HEK293 (cell line): ENCODE measurements around the gene MYOM1.

Experiments used
- CTCF ChIA-PET: fragments of 350-600 bp; formaldehyde crosslinking; extraction: SDS; loops from one replicate; lab custom pipeline; 2021; ENCODE audit warnings: antibody characterized with exemption; lab: Yijun Ruan, JAX
- POLR2A ChIA-PET: fragments of 300-600 bp; formaldehyde crosslinking; extraction: SDS; loops from one replicate; lab custom pipeline; 2020; ENCODE audit warnings: antibody characterized with exemption, inconsistent platforms; lab: Yijun Ruan, JAX
- H3K27ac ChIP-seq: fragments of 200-500 bp; sonication (Bioruptor generic); 2 replicates; pipeline ENCODE4 v1.5.1; 2014; ENCODE audit warnings: low read depth, low read length, control low read depth, inconsistent platforms; ENCODE audit errors: extremely low read depth
- H3K36me3 ChIP-seq, 2 experiments: fragments of 200-500 bp in 1 of 2; sonication (Bioruptor generic) in 1 of 2; 1 replicate in 1 of 2; 2 replicates in 1 of 2; pipeline ENCODE4 v1.5.1; 2014 to 2017; ENCODE audit warnings: inconsistent platforms in 2 of 2, low read length in 2 of 2; ENCODE audit not compliant: control insufficient read depth in 2 of 2, insufficient read depth in 1 of 2
- H3K4me1 ChIP-seq: fragments of 200-500 bp; sonication (Bioruptor generic); 2 replicates; pipeline ENCODE4 v1.5.1; 2014; ENCODE audit warnings: mild to moderate bottlenecking, low read length, inconsistent platforms; ENCODE audit not compliant: control insufficient read depth, insufficient read depth
- H3K4me3 ChIP-seq: 2 replicates; pipeline ENCODE4 v1.5.1; 2011; ENCODE audit warnings: low read depth, mild to moderate bottlenecking, control low read depth, low read length, moderate library complexity
- H3K9me3 ChIP-seq: fragments of 200-500 bp; sonication (Bioruptor generic); 2 replicates; pipeline ENCODE4 v1.5.1; 2014; ENCODE audit warnings: low read depth, low read length, inconsistent platforms; ENCODE audit not compliant: control insufficient read depth, insufficient read depth
- GLIS1 ChIP-seq: fragments of 450-650 bp; formaldehyde crosslinking; IDR thresholded peaks from 2 replicates; pipeline ENCODE4 v1.5.1; 2016; ENCODE audit warnings: missing biosample characterization, missing genetic modification characterization
- GLIS2 ChIP-seq: fragments of 450-650 bp; formaldehyde crosslinking; IDR thresholded peaks from 2 replicates; pipeline ENCODE4 v1.5.1; 2016; ENCODE audit warnings: missing biosample characterization, missing genetic modification characterization
- HOXD13 ChIP-seq: sonication (generic); formaldehyde crosslinking; IDR thresholded peaks from 2 replicates; pipeline ENCODE4 v1.8.0; 2022; ENCODE audit warnings: missing genetic modification reagents, borderline replicate concordance
- KLF9 ChIP-seq: fragments of 450-650 bp; formaldehyde crosslinking; IDR thresholded peaks from 2 replicates; pipeline ENCODE4 v1.5.1; 2016; ENCODE audit warnings: missing biosample characterization, missing genetic modification characterization, low read depth
- ZBTB20 ChIP-seq: fragments of 450-650 bp; formaldehyde crosslinking; IDR thresholded peaks from 2 replicates; pipeline ENCODE4 v1.5.1; 2016; ENCODE audit warnings: missing biosample characterization, missing genetic modification characterization
- ZBTB8A ChIP-seq: fragments of 450-650 bp; formaldehyde crosslinking; IDR thresholded peaks from 2 replicates; pipeline ENCODE4 v1.5.1; 2016; ENCODE audit warnings: missing biosample characterization, missing genetic modification characterization
- ZNF146 ChIP-seq: fragments of 450-650 bp; formaldehyde crosslinking; IDR thresholded peaks from 2 replicates; pipeline ENCODE4 v1.5.1; 2016; ENCODE audit warnings: missing biosample characterization, missing genetic modification characterization
- ZNF148 ChIP-seq: fragments of 450-650 bp; formaldehyde crosslinking; IDR thresholded peaks from 2 replicates; pipeline ENCODE4 v1.5.0; 2017; ENCODE audit warnings: missing biosample characterization, missing genetic modification characterization, borderline replicate concordance
- ZNF202 ChIP-seq: fragments of 450-650 bp; formaldehyde crosslinking; IDR thresholded peaks from 2 replicates; pipeline ENCODE4 v1.5.1; 2016; ENCODE audit warnings: missing biosample characterization, missing genetic modification characterization, borderline replicate concordance
- ZNF221 ChIP-seq: fragments of 450-650 bp; formaldehyde crosslinking; IDR thresholded peaks from 2 replicates; pipeline ENCODE4 v1.5.1; 2017; ENCODE audit warnings: missing biosample characterization, missing genetic modification characterization, borderline replicate concordance
- ZNF302 ChIP-seq: fragments of 450-650 bp; formaldehyde crosslinking; IDR thresholded peaks from 2 replicates; pipeline ENCODE4 v1.5.1; 2016; ENCODE audit warnings: missing biosample characterization, missing genetic modification characterization, low read depth
- ZNF350 ChIP-seq: fragments of 450-650 bp; formaldehyde crosslinking; IDR thresholded peaks from 2 replicates; pipeline ENCODE4 v1.5.0; 2017; ENCODE audit warnings: missing biosample characterization, mild to moderate bottlenecking, missing genetic modification characterization
- ZNF366 ChIP-seq: fragments of 450-650 bp; formaldehyde crosslinking; conservative IDR thresholded peaks from 2 replicates; pipeline ENCODE4 v1.5.1; 2016; ENCODE audit warnings: missing biosample characterization, missing genetic modification characterization
- ZNF37A ChIP-seq: fragments of 450-650 bp; IDR thresholded peaks from 2 replicates; pipeline ENCODE4 v1.5.1; 2018; ENCODE audit warnings: missing biosample characterization, missing genetic modification characterization
- ZNF433 ChIP-seq: fragments of 450-650 bp; formaldehyde crosslinking; IDR thresholded peaks from 2 replicates; pipeline ENCODE4 v1.5.1; 2016; ENCODE audit warnings: missing biosample characterization, missing genetic modification characterization, low read depth
- ZNF639 ChIP-seq: fragments of 450-650 bp; formaldehyde crosslinking; IDR thresholded peaks from 2 replicates; pipeline ENCODE4 v1.5.1; 2016; ENCODE audit warnings: missing biosample characterization, missing genetic modification characterization
- ZNF664 ChIP-seq: fragments of 450-650 bp; formaldehyde crosslinking; IDR thresholded peaks from 2 replicates; pipeline ENCODE4 v1.5.1; 2016; ENCODE audit warnings: missing biosample characterization, missing genetic modification characterization
- ZNF677 ChIP-seq: fragments of 450-650 bp; IDR thresholded peaks from 2 replicates; pipeline ENCODE4 v1.5.0; 2018; ENCODE audit warnings: missing biosample characterization, mild to moderate bottlenecking, missing genetic modification characterization, moderate library complexity
- ZNF701 ChIP-seq: fragments of 450-650 bp; formaldehyde crosslinking; IDR thresholded peaks from 2 replicates; pipeline ENCODE4 v1.5.1; 2016; ENCODE audit warnings: missing biosample characterization, missing genetic modification characterization
- ZNF777 ChIP-seq: fragments of 450-650 bp; formaldehyde crosslinking; IDR thresholded peaks from 2 replicates; pipeline ENCODE4 v1.5.1; 2017; ENCODE audit warnings: missing biosample characterization, missing genetic modification characterization, borderline replicate concordance
- TF ChIP-seq, protein P1 (sequence below): fragments of 450-650 bp; IDR thresholded peaks from 2 replicates; pipeline ENCODE4 v1.5.1; 2018; ENCODE audit warnings: missing biosample characterization, missing genetic modification characterization

Gene MYOM1

DNA sequence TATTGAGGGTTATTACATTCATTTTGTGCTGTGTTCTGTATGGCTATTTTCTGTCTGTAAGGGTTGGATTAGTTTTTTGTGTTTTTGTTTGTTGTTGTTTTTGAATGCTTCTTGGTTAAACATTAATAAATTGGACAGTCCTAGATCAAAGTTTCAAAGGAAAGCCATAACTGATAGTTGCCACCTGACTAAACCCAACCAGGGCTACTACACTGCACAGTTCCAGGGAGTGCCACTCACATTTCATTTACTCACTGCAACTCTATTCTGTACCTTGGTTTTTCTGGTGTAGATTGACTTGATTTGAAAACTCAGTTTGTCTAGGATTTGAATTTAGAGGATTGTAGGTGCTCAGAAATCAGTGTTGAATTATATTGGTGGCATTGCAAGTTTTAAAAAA, 48.5 kb upstream of the MYOM1 start:
- H3K9me3 ChIP-seq: no peaks in the 10 kb centered on the region
- no peak overlapping the region for H3K4me3 ChIP-seq
- TF ChIP-seq ZNF677 (tag by site-specific recombination) (no peak), ZBTB8A (tag by site-specific recombination) (no peak), ZNF302 (tag by site-specific recombination) (no peak), ZNF202 (tag by site-specific recombination) (no peak), ZNF146 (tag by site-specific recombination) (no peak), ZNF664 (tag by site-specific recombination) (no peak), ZNF701 (tag by site-specific recombination) (no peak), ZNF350 (no peak), GLIS2 (tag by site-specific recombination) (no peak), KLF9 (tag by site-specific recombination) (no peak), ZNF366 (tag by site-specific recombination) (no peak)
- TF ChIP-seq, protein P1, sequence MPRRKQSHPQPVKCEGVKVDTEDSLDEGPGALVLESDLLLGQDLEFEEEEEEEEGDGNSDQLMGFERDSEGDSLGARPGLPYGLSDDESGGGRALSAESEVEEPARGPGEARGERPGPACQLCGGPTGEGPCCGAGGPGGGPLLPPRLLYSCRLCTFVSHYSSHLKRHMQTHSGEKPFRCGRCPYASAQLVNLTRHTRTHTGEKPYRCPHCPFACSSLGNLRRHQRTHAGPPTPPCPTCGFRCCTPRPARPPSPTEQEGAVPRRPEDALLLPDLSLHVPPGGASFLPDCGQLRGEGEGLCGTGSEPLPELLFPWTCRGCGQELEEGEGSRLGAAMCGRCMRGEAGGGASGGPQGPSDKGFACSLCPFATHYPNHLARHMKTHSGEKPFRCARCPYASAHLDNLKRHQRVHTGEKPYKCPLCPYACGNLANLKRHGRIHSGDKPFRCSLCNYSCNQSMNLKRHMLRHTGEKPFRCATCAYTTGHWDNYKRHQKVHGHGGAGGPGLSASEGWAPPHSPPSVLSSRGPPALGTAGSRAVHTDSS: no peak
- H3K36me3 ChIP-seq: peaks cover 3% of the 10 kb centered on the region in 2 experiments; a peak in 2 of 3 replicates
- ChIA-PET POLR2A (no interaction called here), CTCF (interaction anchor here (0.8 kb wide), 1 partner anchor 232 kb away, joined by 5 read pairs; no protein-coding TSS in a partner anchor)
- H3K4me1 ChIP-seq: peaks cover 20% of the 10 kb centered on the region
- no peak overlapping the region for H3K27ac ChIP-seq

DNA sequence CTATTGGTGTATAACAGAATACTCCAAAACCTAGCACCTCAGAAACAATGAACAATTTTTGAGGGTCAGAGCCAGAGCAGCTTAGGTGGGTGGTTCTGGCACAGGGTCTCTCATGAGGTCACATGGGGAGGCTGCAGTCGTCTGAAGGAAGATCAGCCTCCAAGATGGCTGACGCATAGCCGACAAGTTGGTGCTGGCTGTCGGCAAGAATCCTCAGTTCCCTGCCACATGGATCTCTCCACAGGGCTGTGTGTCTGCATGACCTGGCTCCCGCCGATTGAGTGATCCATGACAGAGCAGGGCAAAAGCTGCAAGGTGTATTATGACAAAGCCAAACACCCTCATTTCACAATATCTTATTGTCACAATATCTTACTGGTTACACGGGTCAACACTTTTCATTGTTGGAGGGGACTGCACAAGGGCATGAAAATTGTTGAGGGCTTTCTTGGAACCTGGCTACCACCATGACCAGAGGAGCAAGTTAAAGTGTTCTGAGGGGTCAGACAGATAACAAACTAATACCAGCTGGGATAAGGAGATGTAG, 46.4 kb upstream of the MYOM1 start:
- peaks cover 20% of the 10 kb centered on the region for H3K4me1 ChIP-seq
- POLR2A ChIA-PET: interaction anchor here (0.7 to 1.3 kb wide), 2 partner anchors 10 to 16 kb away, joined by 3 to 4 read pairs; no protein-coding TSS in a partner anchor

More for the DNA sequence above, 46.4 kb upstream of the MYOM1 start:
- CTCF ChIA-PET: interaction anchor here (0.9 kb wide), 1 partner anchor 13 kb away, joined by 7 read pairs; no protein-coding TSS in a partner anchor
- Histone ChIP-seq H3K27ac (no peak overlapping the region), H3K9me3 (no peaks in the 10 kb centered on the region)
- TF ChIP-seq GLIS1 (tag by site-specific recombination) (no peak), ZNF777 (no peak), ZNF221 (tag by site-specific recombination) (no peak), HOXD13 (CRISPR knock-in tag) (no peak), ZBTB20 (tag by site-specific recombination) (no peak), ZNF639 (tag by site-specific recombination) (no peak), ZNF148 (tag by site-specific recombination) (no peak), ZNF433 (no peak), ZNF37A (no peak)
- TF ChIP-seq, all 188 proteins: peak for 0
- Histone ChIP-seq H3K36me3 (no peaks in the 10 kb centered on the region), H3K4me3 (no peak overlapping the region)
